GM12872 (cell line): Measurements from ENCODE around the gene CFD.

Experiments used
- CTCF ChIP-seq: IDR thresholded peaks from 3 replicates; pipeline ENCODE4 v1.5.1; 2011; ENCODE audit warnings: low read depth, mild to moderate bottlenecking, low read length, moderate library complexity; ENCODE audit not compliant: insufficient read depth

CFD gene

GRCh38 chr19:813219-814151 is 46.0 kb upstream of the CFD start:
- TF ChIP-seq CTCF, result no peak

GRCh38 chr19:814152-815078 is 45.0 kb upstream of the CFD start:
- TF ChIP-seq CTCF, result no peak

DNA sequence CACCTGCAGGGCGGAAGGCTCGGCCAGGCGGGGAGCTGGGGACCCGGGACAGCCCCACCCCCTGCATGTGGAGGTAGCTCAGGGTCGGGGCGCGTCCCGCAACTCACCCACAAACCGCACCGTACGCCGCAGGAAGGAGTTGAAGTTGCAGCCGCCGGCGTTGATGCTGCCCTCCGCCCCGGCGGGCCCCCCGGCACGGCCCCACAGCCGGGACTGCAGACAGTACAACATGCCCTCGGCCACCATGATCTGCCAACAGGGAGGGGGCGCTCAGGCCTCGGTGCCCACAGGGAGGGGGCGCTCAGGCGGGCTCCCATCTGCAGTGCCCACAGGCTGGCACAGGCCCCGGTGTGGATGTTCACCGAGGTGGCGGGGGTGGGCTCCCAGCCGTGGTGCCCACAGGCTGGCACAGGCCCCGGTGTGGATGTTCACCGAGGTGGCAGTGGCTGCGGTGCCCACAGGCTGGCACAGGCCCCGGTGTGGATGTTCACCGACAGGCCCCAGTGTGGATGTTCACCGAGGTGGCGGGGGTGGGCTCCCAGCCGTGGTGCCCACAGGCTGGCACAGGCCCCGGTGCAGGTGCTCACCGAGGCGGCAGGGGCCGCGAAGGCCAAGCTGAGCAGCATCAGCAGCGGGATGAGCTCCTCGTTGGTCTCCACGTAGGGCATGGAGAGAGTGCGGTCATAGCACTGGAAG is 44.2 kb upstream of the CFD start:
- no peak for TF ChIP-seq CTCF

DNA sequence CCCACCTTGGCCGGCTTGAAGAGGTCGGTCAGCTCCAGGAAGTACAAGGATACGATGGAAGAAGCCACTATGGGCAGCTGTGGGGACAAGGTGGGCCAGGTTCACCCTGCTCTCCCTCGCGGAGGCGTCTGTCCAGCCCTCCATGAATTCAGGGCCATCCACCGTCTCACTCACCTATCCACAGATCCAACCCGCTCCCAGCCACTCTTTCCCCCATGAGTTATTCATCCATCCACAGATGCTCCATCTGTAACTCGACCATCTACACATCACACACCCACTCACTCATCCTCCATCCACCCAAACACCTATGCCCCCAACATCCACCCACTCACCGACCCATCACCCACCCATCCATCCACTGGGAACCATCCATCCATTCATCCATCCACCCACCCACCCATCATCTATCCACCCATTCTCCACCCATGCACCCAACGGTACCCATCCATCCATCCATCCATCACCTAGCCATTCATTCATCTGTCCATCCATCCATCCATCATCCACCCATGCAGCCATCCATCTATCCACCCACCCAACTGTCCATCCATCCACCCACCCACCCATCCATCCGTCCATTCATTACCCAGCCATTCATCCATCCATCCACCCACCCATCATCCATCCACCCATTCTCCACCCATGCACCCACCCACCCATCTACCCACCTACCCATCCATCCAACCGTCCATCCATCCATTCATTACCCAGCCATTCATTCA is 43.5 kb upstream of the CFD start:
- no peak for TF ChIP-seq CTCF

DNA sequence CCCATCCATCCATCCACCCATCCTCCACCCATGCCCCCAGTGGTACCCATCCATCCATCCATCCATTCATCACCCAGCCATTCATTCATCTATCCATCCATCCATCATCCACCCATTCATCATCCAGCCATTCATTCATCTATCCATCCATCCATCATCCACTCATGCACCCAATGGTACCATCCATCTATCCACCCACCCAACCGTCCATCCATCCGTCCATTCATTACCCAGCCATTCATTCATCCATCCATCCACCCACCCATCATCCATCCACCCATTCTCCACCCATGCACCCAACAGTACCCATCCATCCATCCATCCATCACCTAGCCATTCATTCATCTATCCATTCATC is 43.0 kb upstream of the CFD start:
- TF ChIP-seq CTCF, result no peak

- no peak for TF ChIP-seq CTCF
These were observed 38.1 kb upstream of the CFD start for GRCh38 chr19:821231-821824.
